GM19324 (cell line): ENCODE data around the gene RAB27A.
"Not testable (repeated sequence)": the region's sequence is repeated elsewhere in the genome, so short reads cannot be mapped to it uniquely, and the experiment has no call there.

ENCODE experiments used
- ATAC-seq: cut with Tn5 transposase; IDR thresholded peaks from one replicate; pipeline ENCODE4 v1.9.1; 2021; ENCODE audit warnings: mild to moderate bottlenecking, moderate library complexity; ENCODE audit not compliant: unreplicated experiment, low FRiP score

The RAB27A gene

DNA sequence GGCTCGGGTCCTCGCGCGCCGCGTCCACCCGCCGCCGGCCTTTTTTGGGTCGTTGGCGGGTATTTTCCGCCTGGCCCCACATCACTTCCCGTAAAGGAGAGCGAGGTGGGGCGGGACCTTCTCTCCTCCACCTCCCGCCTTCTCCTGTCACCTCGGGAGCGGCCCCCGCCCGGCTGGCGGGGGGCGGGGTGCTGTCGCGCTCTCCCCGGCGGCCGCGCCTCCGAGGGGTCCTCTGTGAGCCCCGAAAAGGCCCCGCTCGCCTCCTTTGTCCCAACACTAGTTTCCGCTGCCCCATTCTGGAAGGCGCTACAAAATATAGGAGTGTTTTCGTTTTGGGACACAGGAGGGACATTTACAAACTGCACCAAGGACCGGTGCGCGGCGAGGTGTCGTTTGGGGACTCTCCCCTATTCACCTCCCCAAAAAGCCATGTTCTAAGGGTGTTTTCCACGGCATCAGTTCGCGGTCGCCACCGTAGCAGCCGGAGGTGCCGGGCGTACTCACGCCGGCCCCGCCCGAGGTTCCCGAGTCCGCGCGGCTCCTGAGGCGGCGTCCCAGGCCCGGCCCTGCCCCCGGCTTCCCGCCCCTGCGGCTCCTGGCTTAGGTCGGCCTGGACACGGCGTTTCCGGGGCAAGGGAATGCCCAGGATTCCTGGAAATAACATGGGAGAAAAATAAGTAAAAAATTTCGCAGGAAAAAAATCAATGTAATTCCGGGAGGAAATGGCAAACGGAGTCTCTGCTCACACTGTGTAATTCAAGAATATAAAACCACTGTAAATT, at the start of gene RAB27A:
Gene RAB27A, minus strand, starts transcription at position 68 of the 782 bp plus-strand sequence. CDS start 54,879 bp downstream, outside the sequence.
- ATAC-seq, result peak; percentile 79

DNA sequence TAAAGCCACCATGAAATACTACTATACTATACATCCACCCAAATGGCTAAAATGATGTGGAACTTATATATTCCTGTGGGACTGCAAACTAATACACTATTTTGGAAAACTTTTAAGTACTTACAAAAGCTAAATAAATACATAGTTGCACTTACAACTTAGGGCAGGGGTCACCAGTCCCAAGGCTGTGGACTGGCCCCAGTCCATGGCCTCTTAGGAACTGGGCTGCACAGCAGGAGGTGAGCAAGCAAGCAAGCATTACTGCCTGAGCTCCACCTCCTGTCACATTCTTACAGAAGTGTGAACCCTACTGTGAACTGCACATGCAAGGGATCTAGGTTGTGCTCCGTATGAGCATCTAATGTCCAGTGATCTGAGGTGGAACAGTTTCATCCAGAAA, 47.5 kb upstream of the RAB27A start:
- no peak for ATAC-seq

GRCh38 chr15:55334997-55335396, 45.4 kb upstream of the RAB27A start:
- no peak for ATAC-seq

DNA sequence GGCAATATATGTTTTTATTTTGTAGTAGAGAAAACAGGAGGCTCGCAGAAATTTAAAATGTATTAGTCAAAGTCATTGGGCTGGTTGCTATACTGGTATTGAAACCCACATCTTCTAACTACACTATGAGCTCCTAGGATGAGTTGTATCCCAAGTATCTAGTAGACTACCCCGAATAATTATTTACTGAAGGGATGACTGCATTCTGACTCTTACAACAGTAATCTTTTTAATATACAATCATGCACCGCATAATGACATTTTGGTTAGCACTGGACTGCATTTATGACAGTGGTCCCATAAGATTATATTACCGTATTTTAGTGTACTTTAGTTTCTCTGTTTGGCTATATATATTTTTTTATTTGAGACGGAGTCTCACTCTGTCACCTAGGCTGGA, 44.8 kb upstream of the RAB27A start:
- ATAC-seq, result no peak

DNA sequence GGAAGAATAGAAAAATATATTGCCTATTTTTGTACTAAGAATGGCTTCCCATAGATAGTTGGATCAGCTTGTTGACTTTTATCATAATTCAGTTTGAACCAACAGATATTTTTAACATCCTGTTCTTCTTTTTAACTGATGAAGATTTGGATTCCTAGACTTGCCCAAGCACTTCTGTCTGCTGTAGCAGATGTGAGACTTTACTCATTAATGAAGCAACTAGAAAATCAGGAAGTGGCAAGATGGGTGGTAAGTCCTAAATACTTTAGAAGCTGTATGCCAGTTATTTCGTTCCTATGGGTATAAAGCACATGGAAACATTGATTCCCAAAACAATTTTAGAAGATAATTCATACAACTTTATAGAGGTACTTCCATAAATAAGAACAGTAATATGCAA, 37.8 kb upstream of the RAB27A start:
- no peak for ATAC-seq

- no peak for ATAC-seq
Measured at GRCh38 chr15:55322467-55322866, 32.9 kb upstream of the RAB27A start.

- no peak for ATAC-seq
Measured at GRCh38 chr15:55320963-55321362, 31.4 kb upstream of the RAB27A start.

DNA sequence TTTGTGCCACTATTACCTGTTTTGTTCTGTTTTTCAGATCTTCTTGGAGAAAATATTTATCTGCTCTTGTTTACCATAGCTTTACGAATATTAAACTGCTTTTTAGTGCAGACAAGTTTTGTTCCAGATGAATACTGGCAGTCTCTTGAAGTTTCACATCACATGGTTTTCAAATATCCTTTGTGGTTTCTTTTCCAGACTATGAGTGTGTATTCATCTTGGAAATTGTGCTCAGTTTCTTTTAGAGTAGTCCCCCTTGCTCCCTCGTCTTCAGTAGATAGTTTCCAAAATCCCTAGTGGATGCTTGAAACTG, 30.6 kb upstream of the RAB27A start:
- ATAC-seq, result no peak

GRCh38 chr15:55319537-55320237, 30.1 kb upstream of the RAB27A start:
- ATAC-seq, result peak; percentile 30

GRCh38 chr15:55318588-55319494, 29.2 kb upstream of the RAB27A start, which contains the start of the genes PIGB and PIGBOS1:
TSS of gene PIGB (plus strand) at chr15:55319222. CDS start at chr15:55319251, 29 bp downstream.
TSS of gene PIGBOS1 (minus strand) at chr15:55319123. CDS start at chr15:55317792, 1,331 bp downstream.
- peak; percentile 98 for ATAC-seq

DNA sequence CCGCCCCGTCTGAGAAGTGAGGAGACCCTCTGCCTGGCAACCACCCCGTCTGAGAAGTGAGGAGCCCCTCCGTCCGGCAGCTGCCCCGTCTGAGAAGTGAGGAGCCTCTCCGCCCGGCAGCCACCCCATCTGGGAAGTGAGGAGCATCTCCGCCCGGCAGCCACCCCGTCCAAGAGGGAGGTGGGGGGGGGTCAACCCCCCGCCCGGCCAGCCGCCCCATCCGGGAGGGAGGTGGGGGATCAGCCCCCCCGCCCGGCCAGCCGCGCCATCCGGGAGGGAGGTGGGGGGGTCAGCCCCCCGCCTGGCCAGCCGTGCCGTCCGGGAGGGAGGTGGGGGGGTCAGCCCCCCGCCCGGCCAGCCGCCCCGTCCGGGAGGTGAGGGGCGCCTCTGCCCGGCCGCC, 13.2 kb upstream of the RAB27A start:
- ATAC-seq, result not testable (repeated sequence)

DNA sequence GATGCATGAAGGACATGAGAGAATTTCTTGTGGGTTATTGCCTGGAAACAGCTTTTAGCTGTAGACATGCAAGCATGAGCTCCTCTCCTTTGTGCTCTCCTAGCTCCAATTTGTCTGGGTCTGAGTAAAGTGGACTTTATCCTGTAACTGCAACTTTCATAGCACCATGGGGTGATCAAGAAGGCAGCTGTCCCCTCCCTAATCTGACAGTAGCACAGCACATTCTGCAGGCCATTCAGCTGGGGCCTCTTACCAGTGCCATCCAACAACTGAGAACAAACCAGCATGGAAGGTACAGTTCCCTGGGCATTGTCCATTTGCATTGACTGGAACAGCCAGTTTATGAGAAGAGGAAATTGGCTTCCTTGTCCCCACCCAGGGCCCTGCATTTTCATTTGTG, 7.7 kb upstream of the RAB27A start:
- ATAC-seq, result no peak

- ATAC-seq, result peak; percentile 72
Measured at GRCh38 chr15:55290528-55291057, 980 bp upstream of the RAB27A start.

- ATAC-seq, result peak; percentile 40
Measured at GRCh38 chr15:55289011-55289745, 435 bp downstream of the RAB27A start.

- ATAC-seq, result no peak
Measured at GRCh38 chr15:55288006-55288717, 1.5 kb downstream of the RAB27A start.

DNA sequence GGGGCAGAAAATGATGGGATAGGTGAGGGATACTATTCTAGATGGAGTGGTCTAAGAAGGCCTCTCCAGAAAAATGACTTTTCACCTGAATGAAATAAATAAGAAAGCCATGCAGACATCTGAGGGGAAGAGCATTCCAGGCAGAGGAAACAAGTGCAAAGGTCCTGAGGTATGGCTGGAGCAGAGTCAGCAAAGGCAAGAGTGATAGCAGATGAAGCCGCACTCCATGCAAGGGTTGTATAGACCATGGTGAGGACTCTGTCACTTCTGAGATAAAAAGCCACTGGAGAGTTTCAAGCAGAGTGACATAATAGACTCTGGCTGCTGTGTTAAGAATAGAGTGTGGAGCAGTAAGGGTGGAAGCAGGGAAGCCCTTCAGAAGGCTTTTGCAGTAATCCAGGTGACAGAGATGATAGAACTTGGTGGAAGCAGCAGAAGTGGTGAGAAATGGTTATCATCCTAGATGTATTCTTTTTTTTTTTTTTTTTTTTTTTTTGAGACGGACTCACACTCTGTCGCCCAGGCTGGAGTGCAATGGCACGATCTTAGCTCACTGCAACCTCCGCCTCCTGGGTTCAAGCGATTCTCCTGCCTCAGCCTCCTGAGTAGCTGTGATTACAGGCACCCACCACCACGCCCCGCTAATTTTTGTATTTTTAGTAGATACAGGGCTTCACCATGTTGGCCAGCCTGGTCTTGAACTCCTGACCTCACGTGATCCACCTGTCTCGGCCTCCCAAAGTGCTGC, 3.0 kb downstream of the RAB27A start:
- not testable (repeated sequence) for ATAC-seq

GRCh38 chr15:55284426-55284825, 5.2 kb downstream of the RAB27A start:
- no peak for ATAC-seq

- ATAC-seq, result no peak
Measured at GRCh38 chr15:55283379-55284147, 6.0 kb downstream of the RAB27A start.
